ENCODE data around the gene FIG4.

DNA sequence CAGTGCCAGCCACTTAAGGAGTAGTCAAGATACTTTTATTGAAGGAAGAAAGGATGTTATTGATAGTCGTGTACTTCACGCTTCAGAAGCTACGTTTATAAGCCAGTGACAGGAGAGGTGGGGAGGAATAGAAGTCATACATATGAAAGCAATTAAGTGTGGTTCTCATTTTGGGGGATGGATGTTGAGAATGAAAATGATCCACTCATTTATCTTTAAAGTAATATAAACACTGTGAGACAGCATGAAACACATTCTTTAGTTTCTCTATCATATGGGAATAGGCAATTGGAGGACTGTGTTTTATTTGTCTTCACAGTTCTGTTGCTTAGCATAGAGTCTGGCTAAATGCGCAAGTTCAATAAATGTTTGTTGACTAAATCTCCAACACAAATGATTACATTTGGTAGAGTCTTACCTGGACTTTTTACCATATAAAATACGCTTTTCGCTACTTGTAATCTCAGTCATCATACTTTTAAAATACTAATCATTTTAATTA lies 35.3 kb upstream of the FIG4 start:
- TF ChIP-seq, protein P1, sequence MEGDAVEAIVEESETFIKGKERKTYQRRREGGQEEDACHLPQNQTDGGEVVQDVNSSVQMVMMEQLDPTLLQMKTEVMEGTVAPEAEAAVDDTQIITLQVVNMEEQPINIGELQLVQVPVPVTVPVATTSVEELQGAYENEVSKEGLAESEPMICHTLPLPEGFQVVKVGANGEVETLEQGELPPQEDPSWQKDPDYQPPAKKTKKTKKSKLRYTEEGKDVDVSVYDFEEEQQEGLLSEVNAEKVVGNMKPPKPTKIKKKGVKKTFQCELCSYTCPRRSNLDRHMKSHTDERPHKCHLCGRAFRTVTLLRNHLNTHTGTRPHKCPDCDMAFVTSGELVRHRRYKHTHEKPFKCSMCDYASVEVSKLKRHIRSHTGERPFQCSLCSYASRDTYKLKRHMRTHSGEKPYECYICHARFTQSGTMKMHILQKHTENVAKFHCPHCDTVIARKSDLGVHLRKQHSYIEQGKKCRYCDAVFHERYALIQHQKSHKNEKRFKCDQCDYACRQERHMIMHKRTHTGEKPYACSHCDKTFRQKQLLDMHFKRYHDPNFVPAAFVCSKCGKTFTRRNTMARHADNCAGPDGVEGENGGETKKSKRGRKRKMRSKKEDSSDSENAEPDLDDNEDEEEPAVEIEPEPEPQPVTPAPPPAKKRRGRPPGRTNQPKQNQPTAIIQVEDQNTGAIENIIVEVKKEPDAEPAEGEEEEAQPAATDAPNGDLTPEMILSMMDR (IDR thresholded peaks at IDR 0.05), result no peak
- no peak for TF ChIP-seq POLR2A (IDR thresholded peaks at IDR 0.05)
